Measurements from ENCODE around the gene HSPG2. TPM values are rescaled to one million over a fixed set of nuclear protein-coding genes. Genes with fewer than 3 reads are reported as not detected.

The HSPG2 gene
- total and polyA plus RNA-seq, 10 of the 15 experiments (the other 5 are each of a cell fraction or from before 2014, with no cell fraction given): 0.30 to 3.4 (median 0.73) TPM; not detected in 2

GRCh38 chr1:21781815-21782348 lies 155.2 kb downstream of the HSPG2 start:
- DNase-seq (ENCODE audit: low read depth, low spot score) (no peak), FAIRE-seq (peak; percentile 57), ATAC-seq (peak; percentile 37)
- no peak overlapping the region for H2AFZ ChIP-seq (ENCODE audit: control insufficient read depth, low read depth, low read length)
- intact Hi-C loops (cut with micrococcal nuclease; ENCODE audit: unreplicated experiment) (loop anchor here (5.0 to 10.0 kb wide), 2 partner anchors 80 to 183 kb away; no protein-coding TSS in a partner anchor), in situ Hi-C loops (cut with MboI) (loop anchor here (25.0 kb wide), 1 partner anchor 1805 kb away; no protein-coding TSS in a partner anchor)
- POLR2A ChIA-PET: interaction anchor here (0.6 to 4.2 kb wide), 20 partner anchors 10 to 484 kb away, joined by 3 to 107 read pairs (median 4); no protein-coding TSS in a partner anchor
- peak overlapping the region; percentile 100 for H3K27ac ChIP-seq (ENCODE audit: control insufficient read depth, insufficient read depth)
- peaks cover 63% of the 10 kb centered on the region for H3K79me2 ChIP-seq (ENCODE audit: control insufficient read depth, insufficient read depth, low read length)
- WGBS (ENCODE audit: insufficient coverage, insufficient replicate concordance, low lambda C conversion rate, missing lambda C conversion rate): 1% methylated on average over 17 of the region's 17 CpGs
- peak overlapping the region; percentile 73 for H3K4me3 ChIP-seq
- H3K9me3 ChIP-seq (replicated peaks; ENCODE audit: control insufficient read depth, insufficient read depth, low read length): no peaks in the 10 kb centered on the region; the same call in 1 of the 3 replicates
- H3K4me1 ChIP-seq (ENCODE audit: control insufficient read depth, insufficient read depth, low read length): 0 out of 2 replicates have a peak, but pooled peaks cover 4% of the 10 kb centered on the region
- RAD21 ChIA-PET (ENCODE audit: unreplicated experiment): interaction anchor here (0.7 to 4.0 kb wide), 26 partner anchors 10 to 437 kb away, joined by 3 to 100 read pairs (median 4); partner anchors contain the start of gene CDC42
- SMC1A ChIA-PET (ENCODE audit: uncharacterized antibody, unreplicated experiment): interaction anchor here (0.6 to 5.3 kb wide), 26 partner anchors 9 to 243 kb away, joined by 3 to 121 read pairs (median 4); no protein-coding TSS in a partner anchor
- CTCF ChIA-PET: interaction anchor here (0.8 to 3.4 kb wide), 23 partner anchors 9 to 243 kb away, joined by 3 to 50 read pairs (median 5); no protein-coding TSS in a partner anchor
- no peaks in the 10 kb centered on the region for H4K20me1 ChIP-seq (ENCODE audit: control insufficient read depth, insufficient read depth)
- 0 out of 2 replicates have a peak overlapping the region, but pooled peaks have one; percentile 0 for H3K4me2 ChIP-seq (ENCODE audit: control insufficient read depth, insufficient read depth)
- no peaks in the 10 kb centered on the region for H3K36me3 ChIP-seq (ENCODE audit: control insufficient read depth in 2 of 2, insufficient read depth in 2 of 2, low read length in 1 of 2)
- peak overlapping the region; percentile 100 for H3K9ac ChIP-seq (ENCODE audit: control insufficient read depth, insufficient read depth, low read length)
- H3K27me3 ChIP-seq (replicated peaks in 1 of 2; ENCODE audit: control insufficient read depth in 2 of 2, insufficient read depth in 2 of 2, low read length in 1 of 2): no peaks in the 10 kb centered on the region
- TSS peak; percentile 78 for BruUV-seq (replicated peaks)
- TF ChIP-seq LARP7 (IDR thresholded peaks at IDR 0.05) (no peak), STAT3 (IDR thresholded peaks at IDR 0.05; ENCODE audit: low read depth, low read length) (no peak), NFYB (IDR thresholded peaks at IDR 0.05; ENCODE audit: insufficient read depth, low read depth, low read length) (no peak), ATF2 (IDR thresholded peaks at IDR 0.05; ENCODE audit: low read length) (no peak; the same call in 1 of the 2 replicates), ZBTB40 (IDR thresholded peaks at IDR 0.05; ENCODE audit: borderline replicate concordance) (no peak), HDGF (IDR thresholded peaks at IDR 0.05) (no peak), MTA3 (IDR thresholded peaks at IDR 0.05; ENCODE audit: borderline replicate concordance, low read length) (no peak), SREBF1 (IDR thresholded peaks at IDR 0.05; ENCODE audit: low read length) (no peak), TCF7 (IDR thresholded peaks at IDR 0.05; ENCODE audit: borderline replicate concordance) (no peak), MYB (IDR thresholded peaks at IDR 0.05; ENCODE audit: borderline replicate concordance, low read depth, low read length) (no peak), JUND (IDR thresholded peaks at IDR 0.05; ENCODE audit: low read depth, low read length) (no peak), EED (IDR thresholded peaks at IDR 0.05; ENCODE audit: low read depth) (0 out of 2 replicates have a peak, but pooled peaks have one; percentile 34), MYC (IDR thresholded peaks at IDR 0.05; ENCODE audit: insufficient read depth, insufficient read length, insufficient replicate concordance, low read length, severe bottlenecking) (no peak)
- TF ChIP-seq, protein P1, sequence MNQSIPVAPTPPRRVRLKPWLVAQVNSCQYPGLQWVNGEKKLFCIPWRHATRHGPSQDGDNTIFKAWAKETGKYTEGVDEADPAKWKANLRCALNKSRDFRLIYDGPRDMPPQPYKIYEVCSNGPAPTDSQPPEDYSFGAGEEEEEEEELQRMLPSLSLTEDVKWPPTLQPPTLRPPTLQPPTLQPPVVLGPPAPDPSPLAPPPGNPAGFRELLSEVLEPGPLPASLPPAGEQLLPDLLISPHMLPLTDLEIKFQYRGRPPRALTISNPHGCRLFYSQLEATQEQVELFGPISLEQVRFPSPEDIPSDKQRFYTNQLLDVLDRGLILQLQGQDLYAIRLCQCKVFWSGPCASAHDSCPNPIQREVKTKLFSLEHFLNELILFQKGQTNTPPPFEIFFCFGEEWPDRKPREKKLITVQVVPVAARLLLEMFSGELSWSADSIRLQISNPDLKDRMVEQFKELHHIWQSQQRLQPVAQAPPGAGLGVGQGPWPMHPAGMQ (IDR thresholded peaks at IDR 0.05; ENCODE audit: borderline replicate concordance): no peak
- TF ChIP-seq, protein P2, sequence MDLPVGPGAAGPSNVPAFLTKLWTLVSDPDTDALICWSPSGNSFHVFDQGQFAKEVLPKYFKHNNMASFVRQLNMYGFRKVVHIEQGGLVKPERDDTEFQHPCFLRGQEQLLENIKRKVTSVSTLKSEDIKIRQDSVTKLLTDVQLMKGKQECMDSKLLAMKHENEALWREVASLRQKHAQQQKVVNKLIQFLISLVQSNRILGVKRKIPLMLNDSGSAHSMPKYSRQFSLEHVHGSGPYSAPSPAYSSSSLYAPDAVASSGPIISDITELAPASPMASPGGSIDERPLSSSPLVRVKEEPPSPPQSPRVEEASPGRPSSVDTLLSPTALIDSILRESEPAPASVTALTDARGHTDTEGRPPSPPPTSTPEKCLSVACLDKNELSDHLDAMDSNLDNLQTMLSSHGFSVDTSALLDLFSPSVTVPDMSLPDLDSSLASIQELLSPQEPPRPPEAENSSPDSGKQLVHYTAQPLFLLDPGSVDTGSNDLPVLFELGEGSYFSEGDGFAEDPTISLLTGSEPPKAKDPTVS (IDR thresholded peaks at IDR 0.05; ENCODE audit: low read depth, low read length): no peak

All from GM12878 (cell line).